Hematopoietic multipotent progenitor cell treated with erythropoietin and hydrocortisone succinate and interleukin-3 and kit ligand, for 8 days (in vitro differentiated cells): ENCODE results near the gene OPCML.

ENCODE experiments used
- DNase-seq: peaks from one replicate; pipeline ENCODE4 v3.0.0-alpha.2; 2015

Gene OPCML

GRCh38 chr11:133118563-133119268 lies 413.6 kb downstream of the OPCML start:
- peak; percentile 75 for DNase-seq

- DNase-seq, result no peak
Observed at GRCh38 chr11:133115099-133115498, 417.2 kb downstream of the OPCML start.

- DNase-seq, result no peak
Observed at GRCh38 chr11:133107763-133108162, 424.5 kb downstream of the OPCML start.

- peak; percentile 74 for DNase-seq
Observed at GRCh38 chr11:133107136-133107535, 425.2 kb downstream of the OPCML start.

GRCh38 chr11:133106417-133106816 lies 425.9 kb downstream of the OPCML start:
- no peak for DNase-seq

GRCh38 chr11:133104009-133104744 lies 428.1 kb downstream of the OPCML start:
- no peak for DNase-seq

- DNase-seq, result no peak
Observed at GRCh38 chr11:133096981-133097380, 435.3 kb downstream of the OPCML start.

GRCh38 chr11:133086518-133086917 lies 445.8 kb downstream of the OPCML start:
- no peak for DNase-seq

GRCh38 chr11:133082841-133083488 lies 449.3 kb downstream of the OPCML start:
- peak; percentile 72 for DNase-seq

- DNase-seq, result no peak
Observed at GRCh38 chr11:133082453-133082781, 449.9 kb downstream of the OPCML start.

GRCh38 chr11:133081730-133082452 lies 450.4 kb downstream of the OPCML start:
- DNase-seq, result no peak

GRCh38 chr11:133081020-133081419 lies 451.3 kb downstream of the OPCML start:
- DNase-seq, result no peak

- peak; percentile 65 for DNase-seq
Observed at GRCh38 chr11:133078591-133079404, 453.5 kb downstream of the OPCML start.

- no peak for DNase-seq
Observed at GRCh38 chr11:133078012-133078411, 454.3 kb downstream of the OPCML start.

- no peak for DNase-seq
Observed at GRCh38 chr11:133075351-133075750, 456.9 kb downstream of the OPCML start.

GRCh38 chr11:133072858-133073582 lies 459.3 kb downstream of the OPCML start:
- no peak for DNase-seq

- no peak for DNase-seq
Observed at GRCh38 chr11:133072378-133072777, 459.9 kb downstream of the OPCML start.

- no peak for DNase-seq
Observed at GRCh38 chr11:133070791-133071190, 461.5 kb downstream of the OPCML start.

- DNase-seq, result no peak
Observed at GRCh38 chr11:133070021-133070713, 462.1 kb downstream of the OPCML start.

- no peak for DNase-seq
Observed at GRCh38 chr11:133065847-133066485, 466.3 kb downstream of the OPCML start.

GRCh38 chr11:133064961-133065360 lies 467.3 kb downstream of the OPCML start:
- DNase-seq, result no peak
